Calu3 (cell line): Measurements from ENCODE around the gene SDC3. TPM values are rescaled to one million over a fixed set of nuclear protein-coding genes. Genes with fewer than 3 reads are reported as not detected.

Experiments used
- BruUV-seq: library from RNA; stranded (reverse); fragments of 400-500 nt; replicated peaks from 2 replicates; lab custom pipeline; 2021; lab: Mats Ljungman, UMichigan
- CTCF ChIA-PET: fragments of 300-600 bp; sonication (Branson Sonifier 250); formaldehyde crosslinking; loops from one replicate; lab custom pipeline; 2022; ENCODE audit warnings: antibody characterized with exemption; lab: Charles Lee
- DNase-seq: peaks from one replicate; pipeline ENCODE4 v3.0.0; 2022
- H3K27ac Mint-ChIP-seq: one replicate; pipeline ENCODE4 v1.8.0; 2022; ENCODE audit warnings: mixed read lengths; ENCODE audit not compliant: unreplicated experiment
- H3K27me3 Mint-ChIP-seq: one replicate; pipeline ENCODE4 v1.8.0; 2022; ENCODE audit warnings: mixed read lengths; ENCODE audit not compliant: unreplicated experiment
- H3K36me3 Mint-ChIP-seq: one replicate; pipeline ENCODE4 v1.8.0; 2022; ENCODE audit warnings: mild to moderate bottlenecking, moderate library complexity, mixed read lengths; ENCODE audit not compliant: insufficient read depth, unreplicated experiment
- H3K4me1 Mint-ChIP-seq: one replicate; pipeline ENCODE4 v1.8.0; 2022; ENCODE audit warnings: mild to moderate bottlenecking, low read depth, mixed read lengths; ENCODE audit not compliant: unreplicated experiment
- H3K4me3 Mint-ChIP-seq: one replicate; pipeline ENCODE4 v1.8.0; 2022; ENCODE audit warnings: mild to moderate bottlenecking, low read depth, moderate library complexity, mixed read lengths; ENCODE audit not compliant: unreplicated experiment
- H3K9me3 Mint-ChIP-seq: one replicate; pipeline ENCODE4 v1.8.0; 2022; ENCODE audit warnings: low read depth, mixed read lengths; ENCODE audit not compliant: unreplicated experiment
- intact Hi-C: fragments of 100-400 bp; cut with micrococcal nuclease; formaldehyde crosslinking; loops from one replicate; pipeline ENCODE4 v1.10.0; 2022; ENCODE audit not compliant: unreplicated experiment
- total RNA-seq: library from RNA; stranded (reverse); gene quantifications from 2 replicates; pipeline ENCODE4 v1.2.3, GENCODE V29; 2022
- TF ChIP-seq, protein P1 (sequence below): fragments of 200-600 bp; IDR thresholded peaks from one replicate; pipeline ENCODE4 v1.8.0; 2022; ENCODE audit warnings: antibody characterized with exemption; ENCODE audit not compliant: unreplicated experiment

The SDC3 gene
- total RNA-seq, 1 experiment from 2014 or later: 15.0 TPM

DNA sequence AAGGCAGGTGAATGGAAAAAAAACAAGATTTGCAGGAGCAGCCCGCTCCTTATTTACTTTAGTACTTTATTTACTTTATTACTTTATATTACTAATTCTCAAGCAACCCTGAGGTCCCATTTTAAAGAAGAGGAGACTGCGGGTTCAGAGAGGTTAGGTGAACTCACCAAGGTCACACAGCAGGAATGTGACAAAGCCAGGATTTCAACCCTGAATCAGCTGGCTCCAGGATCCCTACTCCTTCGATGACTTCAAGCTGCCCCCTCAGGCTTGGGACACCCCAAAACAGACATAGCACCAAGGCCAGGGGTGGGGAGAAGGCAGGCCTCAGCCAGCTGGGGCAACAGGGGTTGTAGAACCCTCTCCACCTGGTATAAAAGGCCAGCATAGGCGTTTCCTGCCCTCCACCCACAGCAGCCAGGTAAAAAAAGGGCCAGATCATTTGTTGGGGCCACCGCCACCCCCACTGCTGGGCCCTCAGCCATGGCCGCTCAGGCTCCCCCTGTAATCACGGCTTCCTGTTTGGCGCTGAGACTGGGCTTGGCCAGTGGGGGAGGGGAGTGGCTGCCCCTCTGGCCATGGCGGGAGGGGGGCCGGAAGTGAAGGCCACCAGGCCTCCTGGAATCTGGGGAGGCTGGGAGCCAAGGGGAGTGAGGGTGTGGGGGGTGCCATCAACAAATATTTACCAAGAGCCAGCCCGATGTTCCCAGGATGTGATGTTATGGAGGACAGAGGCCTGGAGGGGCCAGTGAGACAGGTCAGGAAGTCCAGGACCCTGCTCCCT, 6.6 kb downstream of the SDC3 start:
- peaks cover under 1% of the 10 kb centered on the region for H3K27me3 Mint-ChIP-seq
- no peak overlapping the region for H3K27ac Mint-ChIP-seq
- no peak overlapping the region for H3K4me3 Mint-ChIP-seq
- no peaks in the 10 kb centered on the region for H3K4me1 Mint-ChIP-seq
- TF ChIP-seq, protein P1, sequence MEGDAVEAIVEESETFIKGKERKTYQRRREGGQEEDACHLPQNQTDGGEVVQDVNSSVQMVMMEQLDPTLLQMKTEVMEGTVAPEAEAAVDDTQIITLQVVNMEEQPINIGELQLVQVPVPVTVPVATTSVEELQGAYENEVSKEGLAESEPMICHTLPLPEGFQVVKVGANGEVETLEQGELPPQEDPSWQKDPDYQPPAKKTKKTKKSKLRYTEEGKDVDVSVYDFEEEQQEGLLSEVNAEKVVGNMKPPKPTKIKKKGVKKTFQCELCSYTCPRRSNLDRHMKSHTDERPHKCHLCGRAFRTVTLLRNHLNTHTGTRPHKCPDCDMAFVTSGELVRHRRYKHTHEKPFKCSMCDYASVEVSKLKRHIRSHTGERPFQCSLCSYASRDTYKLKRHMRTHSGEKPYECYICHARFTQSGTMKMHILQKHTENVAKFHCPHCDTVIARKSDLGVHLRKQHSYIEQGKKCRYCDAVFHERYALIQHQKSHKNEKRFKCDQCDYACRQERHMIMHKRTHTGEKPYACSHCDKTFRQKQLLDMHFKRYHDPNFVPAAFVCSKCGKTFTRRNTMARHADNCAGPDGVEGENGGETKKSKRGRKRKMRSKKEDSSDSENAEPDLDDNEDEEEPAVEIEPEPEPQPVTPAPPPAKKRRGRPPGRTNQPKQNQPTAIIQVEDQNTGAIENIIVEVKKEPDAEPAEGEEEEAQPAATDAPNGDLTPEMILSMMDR: no peak
- CTCF ChIA-PET: no interaction called here
- BruUV-seq: no TSS peak
- no peaks in the 10 kb centered on the region for H3K36me3 Mint-ChIP-seq
- no peaks in the 10 kb centered on the region for H3K9me3 Mint-ChIP-seq
- DNase-seq: no peak
- intact Hi-C loops: no loop called here

DNA sequence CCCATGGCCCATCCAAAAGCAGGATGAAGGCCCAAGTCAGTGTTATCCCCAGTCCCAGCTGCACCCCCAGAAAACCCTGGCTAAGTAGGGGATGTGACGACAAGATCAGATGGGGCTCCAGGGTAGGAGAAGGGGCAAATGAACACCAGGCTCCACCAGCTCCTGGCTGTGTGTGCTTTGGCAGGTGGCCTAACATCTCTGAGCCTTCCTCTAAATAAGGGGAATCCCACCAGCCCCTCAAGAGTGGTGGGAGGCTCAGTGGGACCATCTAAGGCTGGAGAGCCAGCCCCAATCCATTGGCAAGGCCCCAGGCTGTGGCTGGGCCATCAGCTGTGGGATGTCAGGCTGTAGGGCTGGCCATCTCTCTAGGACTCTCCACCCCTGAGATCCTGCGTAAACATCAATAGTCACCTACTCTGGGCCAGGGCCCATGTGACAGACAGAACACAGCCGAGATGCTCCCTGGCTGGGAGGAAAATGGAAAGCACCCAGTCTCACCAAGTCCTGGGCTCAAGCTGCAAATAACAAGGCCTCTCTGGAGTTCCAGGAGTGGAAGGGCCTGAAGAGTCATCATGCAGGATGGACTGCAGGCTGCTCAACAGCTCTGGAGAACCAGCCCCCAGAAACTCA, 7.5 kb downstream of the SDC3 start:
- no peak for DNase-seq
- Mint-ChIP-seq H3K4me3 (no peak overlapping the region), H3K27me3 (peaks cover 9% of the 10 kb centered on the region), H3K36me3 (no peaks in the 10 kb centered on the region), H3K27ac (no peak overlapping the region), H3K9me3 (no peaks in the 10 kb centered on the region), H3K4me1 (no peaks in the 10 kb centered on the region)
- TF ChIP-seq, protein P1: no peak
- intact Hi-C loops: no loop called here
- CTCF ChIA-PET: no interaction called here
- BruUV-seq: no TSS peak

GRCh38 chr1:30900486-30900885, 8.1 kb downstream of the SDC3 start:
- CTCF ChIA-PET: no interaction called here
- Mint-ChIP-seq H3K4me1 (no peaks in the 10 kb centered on the region), H3K27me3 (peaks cover 9% of the 10 kb centered on the region), H3K27ac (no peak overlapping the region), H3K9me3 (no peaks in the 10 kb centered on the region), H3K4me3 (no peak overlapping the region), H3K36me3 (no peaks in the 10 kb centered on the region)
- no TSS peak for BruUV-seq
- TF ChIP-seq, protein P1: no peak
- DNase-seq: no peak
- intact Hi-C loops: no loop called here

DNA sequence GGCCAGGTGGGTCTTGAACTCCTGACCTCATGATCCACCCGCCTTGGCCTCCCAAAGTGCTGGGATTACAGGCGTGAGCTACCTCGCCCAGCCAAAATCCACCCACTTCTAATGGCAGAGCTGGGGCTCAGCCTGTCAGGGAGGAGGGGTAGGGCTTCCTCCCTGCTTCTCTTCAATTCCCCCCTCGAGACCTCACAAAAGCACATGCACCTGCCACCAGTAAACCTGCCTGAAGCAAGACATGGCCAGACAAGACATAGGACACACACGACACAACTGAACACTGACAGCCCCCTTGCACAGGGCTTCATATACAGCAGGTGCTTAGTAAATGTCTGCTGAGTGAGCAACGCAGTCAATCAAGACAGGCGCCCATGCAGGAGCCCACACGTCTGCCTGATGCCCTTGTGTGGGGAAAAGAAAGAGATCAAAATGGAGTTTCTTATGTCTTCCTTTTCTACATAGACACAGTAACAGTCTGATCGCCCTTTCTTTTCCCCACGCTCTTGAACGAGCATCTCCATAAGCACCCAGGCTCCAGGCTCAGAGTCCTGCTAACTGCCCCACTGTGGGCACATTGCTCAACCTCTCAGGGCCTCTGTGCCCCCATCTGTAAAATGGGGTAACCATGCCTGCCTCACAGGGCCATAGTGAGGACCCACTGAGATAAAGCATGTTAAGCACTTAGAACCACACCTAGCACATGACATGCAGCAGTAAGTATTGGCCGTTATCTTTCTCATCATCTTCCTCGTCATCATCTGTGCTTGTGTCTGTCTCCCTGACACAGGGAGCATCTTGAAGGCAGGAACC, 8.8 kb downstream of the SDC3 start:
- intact Hi-C loops: no loop called here
- Mint-ChIP-seq H3K4me1 (no peaks in the 10 kb centered on the region), H3K36me3 (no peaks in the 10 kb centered on the region), H3K4me3 (no peak overlapping the region), H3K27ac (no peak overlapping the region), H3K27me3 (peaks cover 9% of the 10 kb centered on the region), H3K9me3 (no peaks in the 10 kb centered on the region)
- no peak for DNase-seq
- BruUV-seq: no TSS peak
- TF ChIP-seq, protein P1: no peak
- CTCF ChIA-PET: no interaction called here
